Measurements from ENCODE around the gene ZHX3.

- TF ChIP-seq CTCF (conservative IDR thresholded peaks at IDR 0.05; ENCODE audit: low read length) (no peak), EZH2phosphoT487 (IDR thresholded peaks at IDR 0.05; ENCODE audit: borderline replicate concordance) (no peak)
These were observed 58.2 kb downstream of the ZHX3 start for GRCh38 chr20:41259309-41259708.
